OCI-LY1 (cell line): ENCODE measurements around the gene MAP3K1.

Source experiments
- EZH2 ChIP-seq: fragments of 200-600 bp; sonication (generic), shearing (Covaris generic); IDR thresholded peaks from 2 replicates; pipeline ENCODE4 v1.8.0; 2017; ENCODE audit warnings: borderline replicate concordance, mixed run types, mild to moderate bottlenecking, antibody characterized with exemption, low read length, moderate library complexity, mixed read lengths
- TF ChIP-seq, protein P1 (sequence below): fragments of 200-600 bp; sonication (generic), shearing (Covaris generic); IDR thresholded peaks from 2 replicates; pipeline ENCODE4 v1.5.1; 2017; ENCODE audit warnings: mild to moderate bottlenecking, antibody characterized with exemption, low read length, moderate library complexity, mixed read lengths

DNA sequence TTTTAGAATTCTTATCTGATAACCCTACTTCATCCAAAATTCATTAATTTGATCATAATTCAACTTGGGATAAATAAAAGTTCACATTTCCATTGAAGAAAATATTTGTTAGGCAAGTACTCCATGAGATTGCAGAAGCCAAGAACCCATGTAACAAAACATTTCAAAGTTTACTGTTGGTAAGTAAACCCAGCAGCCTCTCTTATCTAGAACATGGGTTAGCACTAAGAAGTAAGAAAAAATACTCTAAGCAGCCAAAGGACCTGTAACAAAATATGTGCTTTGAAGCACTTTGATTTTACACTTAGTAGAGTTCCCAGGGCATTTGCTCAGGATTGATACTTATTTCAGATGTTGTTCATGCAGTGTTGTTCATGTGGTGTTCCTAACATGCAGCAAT, 8.7 kb downstream of the MAP3K1 start:
- TF ChIP-seq, protein P1, sequence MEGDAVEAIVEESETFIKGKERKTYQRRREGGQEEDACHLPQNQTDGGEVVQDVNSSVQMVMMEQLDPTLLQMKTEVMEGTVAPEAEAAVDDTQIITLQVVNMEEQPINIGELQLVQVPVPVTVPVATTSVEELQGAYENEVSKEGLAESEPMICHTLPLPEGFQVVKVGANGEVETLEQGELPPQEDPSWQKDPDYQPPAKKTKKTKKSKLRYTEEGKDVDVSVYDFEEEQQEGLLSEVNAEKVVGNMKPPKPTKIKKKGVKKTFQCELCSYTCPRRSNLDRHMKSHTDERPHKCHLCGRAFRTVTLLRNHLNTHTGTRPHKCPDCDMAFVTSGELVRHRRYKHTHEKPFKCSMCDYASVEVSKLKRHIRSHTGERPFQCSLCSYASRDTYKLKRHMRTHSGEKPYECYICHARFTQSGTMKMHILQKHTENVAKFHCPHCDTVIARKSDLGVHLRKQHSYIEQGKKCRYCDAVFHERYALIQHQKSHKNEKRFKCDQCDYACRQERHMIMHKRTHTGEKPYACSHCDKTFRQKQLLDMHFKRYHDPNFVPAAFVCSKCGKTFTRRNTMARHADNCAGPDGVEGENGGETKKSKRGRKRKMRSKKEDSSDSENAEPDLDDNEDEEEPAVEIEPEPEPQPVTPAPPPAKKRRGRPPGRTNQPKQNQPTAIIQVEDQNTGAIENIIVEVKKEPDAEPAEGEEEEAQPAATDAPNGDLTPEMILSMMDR = no peak
- no peak for TF ChIP-seq EZH2
